ENCODE results near the gene RNF150.
A peak's percentile ranks its signal among the peaks of the same experiment; 100 is the strongest.
"Not testable (repeated sequence)": the region's sequence is repeated elsewhere in the genome, so short reads cannot be mapped to it uniquely, and the experiment has no call there.

Gene RNF150

DNA sequence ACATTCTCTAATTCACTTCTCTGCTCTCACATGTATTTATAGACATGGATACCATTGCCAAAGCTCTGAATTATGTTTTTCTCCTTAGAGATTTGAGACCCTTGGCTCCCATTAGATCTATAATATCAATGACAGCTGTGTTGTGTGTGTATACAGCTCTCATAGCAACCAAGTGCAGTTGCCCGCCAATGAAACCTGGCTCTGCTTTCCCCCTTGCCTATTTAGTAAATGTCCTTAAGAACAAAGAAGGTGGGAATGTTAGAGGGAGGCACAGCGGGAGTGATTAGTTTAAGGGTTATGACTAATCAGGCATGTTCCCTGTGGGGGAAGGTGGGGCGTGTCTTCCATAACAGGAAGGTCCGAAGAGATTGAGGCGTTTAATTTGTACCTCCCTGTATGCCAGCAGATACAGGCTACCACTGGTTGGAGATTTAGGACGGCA is 276.6 kb downstream of the RNF150 start:
- peak; percentile 78 for DNase-seq

DNA sequence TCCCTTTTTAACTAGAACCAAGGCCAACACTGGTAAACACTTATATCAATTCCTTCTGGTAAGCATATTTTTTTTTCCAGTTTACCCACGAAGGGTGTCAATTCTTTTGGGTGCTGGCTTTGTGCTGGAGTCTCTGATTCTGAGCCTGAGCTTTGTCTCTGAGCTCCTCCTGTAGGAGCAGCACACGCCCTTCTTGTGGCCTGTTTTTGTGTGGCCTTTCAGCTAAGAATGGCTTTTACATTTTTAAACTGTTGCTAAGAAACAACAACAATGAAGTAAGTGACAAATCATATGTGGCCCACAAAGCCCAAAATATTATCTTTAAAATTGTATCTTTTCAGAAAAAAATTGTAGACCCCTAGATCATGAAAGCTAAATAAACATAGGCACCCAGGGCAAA is 279.1 kb downstream of the RNF150 start:
- no peak for DNase-seq

DNA sequence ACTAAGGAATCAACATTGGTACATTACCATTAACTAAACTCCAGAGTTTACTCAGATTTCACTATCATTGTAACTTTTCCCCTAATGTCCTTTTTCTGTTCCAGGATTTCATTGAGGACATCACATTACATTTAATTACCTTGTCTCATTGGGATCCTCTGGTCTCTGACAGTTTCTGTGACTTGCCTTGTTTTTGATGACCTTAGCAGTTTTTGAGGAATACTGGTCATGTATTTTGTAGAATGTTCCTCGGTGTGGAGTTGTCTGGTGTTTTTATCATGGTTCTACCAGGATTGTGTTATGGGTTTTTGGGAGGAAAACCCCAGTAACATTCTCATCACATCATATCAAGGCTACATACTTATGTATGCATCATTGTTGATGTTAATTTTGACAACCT is 281.5 kb downstream of the RNF150 start:
- DNase-seq = no peak

DNA sequence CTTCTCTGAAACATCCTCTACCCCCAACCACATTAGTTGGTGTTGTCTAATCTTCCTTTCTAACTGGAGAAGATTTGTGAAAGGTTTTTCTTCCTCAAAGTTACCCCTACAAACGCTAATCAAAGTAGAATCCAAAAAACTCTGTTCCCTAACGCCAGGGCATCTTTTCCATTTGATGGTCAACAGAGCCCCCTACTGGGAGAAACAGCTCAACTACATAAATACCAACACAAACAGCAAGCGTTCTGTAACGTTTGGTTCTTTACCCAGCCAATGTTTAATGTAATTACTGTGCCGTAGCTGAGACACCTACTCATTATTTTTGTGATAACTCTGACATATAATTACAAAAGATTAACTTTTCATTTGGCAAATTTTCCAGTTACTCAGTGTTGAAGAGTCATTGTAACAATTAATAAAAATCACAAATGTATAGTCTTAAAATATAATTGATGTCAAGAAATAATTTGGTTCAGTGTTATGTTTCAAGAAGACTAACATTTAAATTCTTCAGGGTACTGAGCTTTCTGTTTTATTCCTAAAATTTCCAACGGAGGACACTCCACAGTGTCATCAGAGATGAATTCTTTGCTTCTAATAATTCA is 282.1 kb downstream of the RNF150 start:
- peak; percentile 27 for DNase-seq

DNA sequence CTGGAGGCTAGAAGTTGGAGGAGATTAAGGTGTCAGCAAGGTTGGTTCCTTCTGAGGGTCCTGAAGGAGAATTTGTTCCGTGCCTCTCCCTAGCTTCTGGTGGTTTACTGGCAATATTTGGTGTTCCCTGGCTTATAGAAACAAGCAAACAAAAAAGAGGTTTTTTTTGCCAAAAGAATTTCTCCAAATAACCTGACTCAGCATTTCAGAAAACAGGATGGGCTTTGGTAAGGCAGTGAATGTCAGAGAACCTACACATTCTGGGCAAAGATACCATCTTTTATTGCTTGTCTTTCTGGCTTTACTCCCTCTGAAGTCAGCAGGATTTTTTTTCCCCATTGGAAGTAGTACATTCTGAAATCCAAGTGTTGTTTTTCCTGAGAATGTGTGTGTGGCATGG is 283.7 kb downstream of the RNF150 start:
- no peak for DNase-seq

DNA sequence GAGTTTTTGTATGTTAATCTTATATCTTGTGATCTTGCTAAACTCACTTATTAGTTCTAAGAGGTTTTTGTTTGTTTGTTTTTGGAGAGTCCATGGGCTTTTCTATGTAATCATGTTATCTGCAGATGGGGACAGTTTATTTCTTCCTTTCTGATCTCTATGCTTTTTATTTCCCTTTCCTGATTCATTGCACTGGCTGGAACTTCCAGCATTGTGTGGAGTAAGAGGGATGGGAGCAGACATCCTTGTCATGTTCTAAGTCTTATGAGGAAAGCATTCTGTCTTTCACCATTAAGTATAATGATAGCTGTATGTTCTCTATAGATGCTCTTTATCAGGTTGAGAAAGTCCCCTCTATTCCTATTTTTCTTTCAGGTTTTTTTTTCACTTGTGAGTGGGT is 286.5 kb downstream of the RNF150 start:
- no peak for DNase-seq

DNA sequence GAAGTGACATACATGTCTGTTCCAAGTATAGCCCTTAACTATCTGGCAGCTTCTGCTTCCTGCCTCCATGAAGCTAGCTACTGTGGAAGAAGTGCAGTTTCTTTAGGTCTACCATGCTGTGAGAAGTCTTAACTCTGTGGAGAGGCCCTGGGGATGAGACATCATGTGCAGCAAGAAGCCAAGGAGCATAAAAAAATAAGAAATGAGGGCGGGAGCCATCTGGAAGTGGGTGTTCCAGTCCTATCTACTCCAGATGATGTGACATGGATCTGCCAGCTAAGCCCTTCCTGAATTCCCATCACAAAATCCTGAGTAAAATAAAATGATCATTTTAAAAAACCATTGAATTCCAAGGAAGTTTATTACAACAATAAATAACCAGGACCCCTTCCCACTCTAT is 289.2 kb downstream of the RNF150 start:
- no peak for DNase-seq

DNA sequence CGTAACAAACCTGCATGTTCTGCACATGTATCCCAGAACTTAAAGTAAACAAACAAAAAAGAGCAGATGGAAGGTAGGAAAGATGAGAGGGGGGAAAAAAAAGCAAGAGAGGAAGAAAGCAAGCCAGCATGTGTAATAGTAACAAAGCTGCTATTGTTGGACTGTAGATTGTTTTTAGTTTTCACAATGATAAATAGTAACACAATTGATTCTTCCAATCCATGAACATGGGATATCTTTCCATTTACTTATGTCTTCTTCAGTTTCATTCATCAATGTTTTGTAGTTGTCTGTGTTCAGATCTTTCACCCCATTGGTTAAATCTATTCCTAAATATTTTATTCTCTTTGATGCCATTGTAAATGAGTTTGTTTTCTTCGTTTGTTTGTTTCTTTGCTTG is 292.1 kb downstream of the RNF150 start:
- no peak for DNase-seq

DNA sequence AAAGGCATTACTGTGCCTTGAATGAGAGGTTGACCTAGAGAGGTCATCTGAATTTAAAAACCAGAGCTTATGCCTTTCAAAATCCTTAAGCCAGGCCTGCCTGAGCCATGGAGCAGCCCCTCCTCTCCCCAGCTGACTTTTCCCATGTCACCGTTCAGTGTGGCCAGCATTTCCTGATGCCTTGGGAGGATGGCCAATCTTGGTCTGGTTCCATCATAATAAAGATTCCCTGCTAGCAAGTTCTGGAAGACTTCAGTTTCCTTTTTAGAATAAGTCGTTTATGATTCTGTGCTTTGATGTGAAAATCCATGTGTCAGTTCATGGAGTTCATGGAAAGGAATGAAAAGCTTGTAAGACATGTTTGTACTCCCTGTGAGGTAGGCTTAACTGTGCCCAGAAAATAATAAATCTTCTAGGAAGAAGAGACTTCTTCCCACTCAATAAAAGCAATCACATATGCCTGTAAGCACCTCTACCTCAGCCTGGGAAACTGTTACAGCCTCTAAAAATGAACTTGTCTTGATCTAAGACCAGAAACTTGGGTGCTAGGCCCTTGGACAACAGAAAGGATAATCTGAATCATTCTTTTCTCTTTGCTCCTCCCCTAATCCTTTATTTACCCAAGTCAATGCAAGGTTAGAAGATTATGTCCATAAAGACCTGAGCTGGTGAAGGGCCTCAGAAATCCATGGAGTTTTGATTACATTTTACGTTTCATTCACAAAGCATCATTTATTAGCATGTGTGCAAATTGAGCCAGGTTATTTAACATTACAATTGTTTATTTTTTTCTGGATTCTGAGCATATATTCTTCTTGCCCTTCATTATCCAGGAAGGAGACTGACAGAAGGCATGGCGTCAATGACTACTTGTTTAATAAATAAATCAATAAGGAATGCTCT is 293.1 kb downstream of the RNF150 start:
- no peak for DNase-seq

DNA sequence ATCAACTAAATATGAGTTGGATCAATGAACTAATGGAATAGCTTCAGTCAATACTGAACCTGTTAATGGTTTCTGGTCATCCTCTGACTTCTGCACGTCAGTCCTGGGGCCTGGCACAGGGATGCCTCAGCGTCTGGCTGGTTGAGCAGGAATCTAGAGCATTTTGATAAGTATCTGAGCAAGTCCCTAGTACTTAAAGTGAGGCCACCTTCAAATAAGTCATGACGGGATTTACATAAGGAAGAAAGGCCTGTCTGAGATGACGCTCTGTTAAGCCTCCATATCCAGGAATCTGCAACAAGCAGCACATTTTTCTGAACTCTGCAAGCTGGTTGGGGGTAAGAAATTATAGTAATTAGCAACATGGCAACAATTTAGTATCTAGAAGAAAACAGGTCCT is 293.9 kb downstream of the RNF150 start:
- no peak for DNase-seq

DNA sequence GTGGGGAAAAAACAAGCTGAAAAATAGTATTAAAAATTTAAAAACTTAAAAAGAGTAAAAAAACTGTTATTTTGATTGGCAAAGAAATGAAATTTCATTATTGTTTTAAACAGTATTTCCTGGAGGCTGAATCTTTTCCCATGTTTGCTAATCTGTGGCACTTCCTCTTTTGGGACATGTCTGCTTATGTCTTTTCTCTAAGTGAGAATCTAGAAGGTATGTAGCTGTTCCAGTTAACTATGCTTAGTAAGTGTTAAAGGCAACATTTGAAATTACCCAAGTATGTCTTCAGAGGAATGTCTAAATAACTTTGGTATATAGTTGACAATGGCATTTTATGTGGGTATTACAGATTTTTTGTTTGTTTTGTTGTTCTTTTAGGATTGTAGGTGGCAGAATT is 295.5 kb downstream of the RNF150 start:
- DNase-seq = no peak

DNA sequence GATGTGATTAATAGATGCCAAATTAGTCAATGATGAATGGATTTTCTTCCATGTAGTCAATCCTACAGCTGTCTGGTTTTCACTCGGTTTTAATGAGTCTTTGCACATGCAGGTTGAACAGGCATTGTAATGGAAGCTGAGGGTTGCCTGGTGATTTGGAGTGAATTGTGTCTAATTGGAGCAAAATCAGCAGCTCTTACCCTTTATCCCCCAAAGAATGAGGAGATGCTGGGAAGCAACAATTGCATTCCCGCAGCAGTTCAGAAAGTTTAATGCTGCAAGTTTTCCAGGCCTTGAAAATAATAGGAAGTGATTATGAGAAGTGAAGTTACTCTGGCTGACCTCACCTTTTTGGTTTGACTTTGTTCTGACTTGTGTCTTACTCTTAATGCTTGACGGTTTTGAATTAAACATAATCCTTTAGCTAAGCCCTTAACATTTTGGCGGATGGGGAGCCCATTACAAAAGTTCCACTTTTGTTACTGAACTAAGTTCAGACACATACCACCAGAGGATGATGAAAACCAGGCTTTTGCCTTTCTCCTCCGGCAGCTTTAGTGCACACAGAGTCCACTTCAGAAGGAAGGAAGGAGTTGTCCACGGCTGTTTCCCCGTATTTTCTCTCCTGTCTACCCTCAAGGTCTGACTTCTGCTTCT is 298.3 kb downstream of the RNF150 start:
- DNase-seq = no peak

DNA sequence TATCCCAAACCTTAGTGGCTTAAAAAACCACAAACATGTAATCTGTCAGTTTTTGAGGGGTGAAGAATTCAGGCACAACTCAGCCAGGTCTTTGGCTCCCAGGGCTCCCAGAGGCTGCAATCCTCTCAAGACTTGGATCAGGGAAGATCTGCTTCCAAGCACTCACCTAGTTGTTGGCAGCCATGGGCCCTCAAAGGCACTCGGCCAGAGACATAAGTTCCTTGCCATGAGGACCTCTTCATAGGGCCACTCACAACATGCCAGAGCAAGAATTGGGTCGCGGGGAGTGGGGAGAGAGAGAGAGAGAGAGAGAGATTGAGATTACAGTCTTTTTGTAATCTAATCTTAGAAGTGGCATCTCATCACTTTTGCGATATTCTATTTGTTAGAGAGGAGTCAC is 300.0 kb downstream of the RNF150 start:
- no peak for DNase-seq

DNA sequence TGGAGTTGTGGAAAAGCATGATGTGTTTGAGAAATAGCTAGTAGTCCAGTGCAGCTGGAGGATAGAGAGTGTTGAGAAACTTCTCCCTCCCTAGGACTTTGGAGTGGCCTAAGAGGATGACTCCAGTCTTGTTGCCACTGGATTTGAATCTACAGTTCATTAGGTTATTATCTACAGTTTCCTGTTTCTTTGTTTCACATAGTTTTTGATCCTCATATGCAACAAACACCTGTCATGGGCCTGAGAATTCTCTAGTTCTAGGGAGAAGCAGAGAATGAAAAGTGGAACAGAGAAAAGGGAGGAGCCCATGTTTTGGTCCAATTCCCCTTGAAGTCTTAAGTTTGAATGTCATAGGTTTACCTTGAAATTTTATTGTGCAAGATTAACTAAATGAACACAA is 303.4 kb downstream of the RNF150 start:
- DNase-seq = no peak

DNA sequence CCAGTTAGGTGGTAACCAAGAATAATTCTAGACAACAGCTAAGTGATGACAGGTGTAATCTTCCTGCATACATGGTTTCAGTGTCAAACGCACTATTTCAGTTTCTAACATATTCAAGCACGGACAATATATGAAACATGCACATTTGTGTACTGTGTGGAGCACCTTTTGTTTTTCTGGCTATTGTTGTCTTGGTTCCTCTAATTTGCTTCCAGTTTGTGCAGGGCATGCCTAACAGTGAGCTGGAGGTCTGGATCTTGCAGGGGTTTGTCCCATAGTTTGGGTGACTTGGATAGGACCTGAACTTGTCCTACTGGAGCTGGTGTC is 306.6 kb downstream of the RNF150 start:
- DNase-seq = no peak

DNA sequence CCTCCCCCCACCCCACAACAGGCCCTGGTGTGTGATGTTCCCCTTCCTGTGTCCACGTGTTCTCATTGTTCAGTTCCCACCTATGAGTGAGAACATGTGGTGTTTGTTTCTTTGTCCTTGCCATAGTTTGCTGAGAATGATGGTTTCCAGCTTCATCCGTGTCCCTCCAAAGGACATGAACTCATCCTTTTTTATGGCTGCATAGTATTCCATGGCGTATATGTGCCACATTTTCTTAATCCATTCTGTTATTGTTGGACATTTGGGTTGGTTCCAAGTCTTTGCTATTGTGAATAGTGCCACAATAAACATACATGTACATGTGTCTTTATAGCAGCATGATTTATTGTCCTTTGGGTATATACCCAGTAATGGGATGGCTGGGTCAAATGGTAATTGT is 312.7 kb downstream of the RNF150 start:
- not testable (repeated sequence) for DNase-seq

DNA sequence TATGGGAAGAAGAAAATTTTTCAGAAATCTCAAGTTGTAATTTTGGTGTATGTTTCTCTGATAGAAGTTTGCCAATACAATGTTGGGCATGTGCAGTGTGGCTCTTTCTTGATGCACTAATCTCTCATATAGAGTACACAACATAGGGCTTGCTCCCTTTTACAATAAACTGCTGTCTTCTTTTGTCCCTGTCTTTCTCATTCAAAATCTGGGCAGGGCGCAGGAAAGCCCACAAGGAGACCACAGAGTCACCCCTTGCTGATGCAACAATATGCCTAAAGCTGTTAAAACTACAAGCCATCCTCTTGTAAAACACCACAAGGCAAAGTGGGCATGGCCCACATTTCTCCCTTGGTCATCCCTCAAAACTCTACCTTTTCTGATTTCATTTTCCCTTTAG is 313.7 kb downstream of the RNF150 start:
- no peak for DNase-seq

DNA sequence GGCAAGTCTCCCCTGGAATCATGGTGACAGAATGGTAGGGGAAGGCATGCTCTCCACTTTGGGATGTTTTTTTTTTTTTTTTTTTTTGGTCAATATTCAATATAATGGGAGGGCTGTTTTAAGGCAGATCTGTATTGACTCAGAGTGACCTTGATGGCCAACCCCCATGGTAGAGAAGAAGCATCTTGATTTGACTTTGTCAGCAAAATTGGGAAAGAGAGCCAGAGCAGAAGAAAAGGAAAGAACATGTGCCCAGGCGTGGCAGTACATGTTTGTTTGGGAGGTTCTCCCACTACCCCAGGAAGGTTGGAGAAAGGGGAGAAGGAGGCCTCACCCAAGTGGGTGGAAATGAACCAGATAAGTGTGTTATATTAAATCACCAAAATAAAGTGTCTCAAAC is 314.8 kb downstream of the RNF150 start:
- no peak for DNase-seq

DNA sequence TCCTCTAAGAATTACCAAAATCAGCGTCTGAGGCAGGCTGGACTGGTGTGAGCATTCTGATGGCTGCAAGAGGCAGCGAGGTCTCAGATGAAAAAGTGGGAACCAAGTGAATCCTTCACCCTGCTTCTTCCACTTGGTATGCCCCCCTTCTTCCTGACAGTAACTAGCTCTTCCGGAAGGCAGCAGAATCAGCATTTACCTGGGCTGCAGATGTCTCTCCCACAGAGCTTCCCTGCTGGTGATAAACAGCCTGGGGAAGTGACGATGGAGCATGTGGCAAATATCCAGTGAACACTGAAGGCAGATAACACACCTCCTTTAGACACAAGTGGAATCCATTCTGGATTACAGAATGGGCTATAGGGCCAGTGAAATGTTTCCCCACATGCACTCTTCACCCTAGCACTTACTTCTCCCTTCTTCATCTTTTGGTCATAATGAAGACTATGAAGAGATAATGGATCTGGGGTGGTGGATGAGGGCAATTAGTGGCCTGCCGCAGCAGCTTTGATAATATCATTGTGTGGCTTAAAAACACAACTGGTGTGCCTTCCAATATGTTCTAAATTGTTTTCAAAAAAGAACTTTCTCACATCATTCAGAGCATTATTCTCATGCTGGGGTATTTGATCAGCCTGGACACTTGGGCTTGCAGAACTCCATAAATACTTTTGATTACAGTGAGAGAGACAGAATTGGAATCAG is 316.3 kb downstream of the RNF150 start:
- no peak for DNase-seq

DNA sequence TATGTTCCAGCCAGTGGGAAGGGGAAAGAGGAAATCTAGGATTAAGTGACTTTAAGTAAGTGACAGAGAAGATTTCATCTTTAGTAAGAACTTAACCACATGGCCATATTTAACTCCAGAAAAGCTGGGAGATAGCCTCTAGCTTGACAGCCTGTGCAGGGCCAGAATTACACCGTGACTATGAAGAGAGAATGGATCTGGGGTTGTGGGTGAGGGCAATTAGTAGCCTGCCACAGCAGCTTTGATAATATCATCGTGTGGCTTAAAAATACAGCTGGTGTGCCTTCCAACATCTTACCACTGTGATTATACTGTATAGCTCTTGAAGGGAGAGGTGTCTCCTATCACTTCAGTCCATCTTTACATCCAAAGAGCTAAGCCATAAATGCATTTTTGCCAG is 319.5 kb downstream of the RNF150 start:
- DNase-seq = no peak

DNA sequence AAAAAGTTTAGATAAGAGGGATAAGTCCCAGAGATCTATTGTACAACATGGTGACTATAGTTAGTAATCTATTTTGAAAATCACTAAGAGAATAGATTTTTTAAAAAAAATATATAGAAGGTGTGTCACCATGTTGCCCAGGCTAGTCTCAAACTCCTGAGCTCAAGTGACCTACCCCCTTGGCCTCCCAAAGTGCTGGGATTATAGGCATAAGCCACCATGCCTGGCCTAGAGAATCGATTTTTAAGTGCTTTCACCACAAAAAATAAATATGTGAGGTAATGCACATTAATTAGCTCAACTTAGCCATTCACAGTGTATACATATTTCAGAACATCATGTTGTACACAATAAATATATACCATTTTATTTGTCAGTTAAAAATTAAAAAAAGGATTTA is 320.4 kb downstream of the RNF150 start:
- DNase-seq = no peak

DNA sequence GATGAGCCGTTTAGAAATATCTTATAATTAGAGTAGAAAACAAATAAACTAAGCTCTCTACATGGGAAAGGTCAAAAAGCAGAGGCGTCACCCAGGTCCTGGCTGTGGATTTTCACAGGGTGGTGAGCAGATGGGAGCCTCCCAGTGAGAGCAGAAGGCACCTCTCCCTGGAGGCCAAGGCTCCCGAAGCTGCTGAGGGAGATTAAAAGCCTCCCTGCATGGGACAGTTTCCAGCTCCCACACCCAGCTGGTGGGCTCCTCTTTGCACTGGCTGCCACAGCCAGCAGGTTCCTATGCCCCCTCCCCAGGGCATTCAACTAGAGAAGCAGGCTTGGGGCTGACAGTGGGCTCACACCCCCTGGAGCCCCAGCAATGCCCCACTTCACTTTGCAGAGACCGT is 321.8 kb downstream of the RNF150 start:
- DNase-seq = no peak

DNA sequence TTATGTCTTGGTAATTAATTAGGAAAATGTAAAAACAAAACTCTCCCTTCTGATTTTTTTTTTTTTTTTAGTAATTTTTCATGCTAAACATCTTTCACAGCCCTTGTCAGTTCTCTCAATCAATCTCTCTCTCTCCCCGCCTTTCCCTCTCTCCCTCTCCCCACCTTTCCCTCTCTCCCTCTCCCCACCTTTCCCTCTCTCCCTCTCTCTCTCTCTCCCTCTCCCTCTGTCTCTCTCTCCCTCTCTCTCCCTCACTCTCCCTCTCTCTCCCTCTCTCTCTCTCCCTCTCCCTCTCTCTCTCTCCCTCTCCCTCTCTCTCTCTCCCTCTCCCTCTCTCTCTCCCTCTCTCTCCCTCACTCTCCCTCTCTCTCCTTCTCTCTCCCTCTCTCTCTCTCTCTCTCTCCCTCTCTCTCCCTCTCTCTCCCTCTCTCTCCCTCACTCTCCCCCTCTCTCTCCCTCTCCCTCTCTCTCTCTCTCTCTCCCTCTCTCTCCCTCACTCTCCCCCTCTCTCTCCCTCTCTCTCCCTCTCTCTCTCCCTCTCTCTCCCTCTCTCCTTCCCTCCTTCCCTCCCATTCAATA is 322.6 kb downstream of the RNF150 start:
- not testable (repeated sequence) for DNase-seq

Data from DMS153 (cell line).